Measurements from ENCODE around the gene CPLX3.
A peak's percentile ranks its signal among the peaks of the same experiment; 100 is the strongest.

The CPLX3 gene

GRCh38 chr15:74804935-74805334 is 21.5 kb upstream of the CPLX3 start:
- no peak for DNase-seq

GRCh38 chr15:74807282-74807681 is 19.1 kb upstream of the CPLX3 start:
- no peak for DNase-seq

GRCh38 chr15:74808078-74808839 is 18.2 kb upstream of the CPLX3 start:
- no peak for DNase-seq

GRCh38 chr15:74808840-74809229 is 17.6 kb upstream of the CPLX3 start:
- no peak for DNase-seq

- DNase-seq, result no peak
Measured at GRCh38 chr15:74809242-74809641, 17.2 kb upstream of the CPLX3 start.

GRCh38 chr15:74809956-74810355 is 16.5 kb upstream of the CPLX3 start:
- no peak for DNase-seq

- DNase-seq, result no peak
Measured at GRCh38 chr15:74812533-74812932, 13.9 kb upstream of the CPLX3 start, which contains the start of gene LMAN1L. TSS of gene LMAN1L (plus strand) at chr15:74812835. CDS start at chr15:74812855, 20 bp downstream.

- peak; percentile 43 for DNase-seq
Measured at GRCh38 chr15:74815121-74815934, 11.1 kb upstream of the CPLX3 start.

GRCh38 chr15:74815961-74816360 is 10.5 kb upstream of the CPLX3 start:
- no peak for DNase-seq

GRCh38 chr15:74816624-74817369 is 9.6 kb upstream of the CPLX3 start:
- no peak for DNase-seq

- peak; percentile 41 for DNase-seq
Measured at GRCh38 chr15:74817370-74817737, 9.1 kb upstream of the CPLX3 start.

- DNase-seq, result no peak
Measured at GRCh38 chr15:74820056-74820455, 6.4 kb upstream of the CPLX3 start.

- no peak for DNase-seq
Measured at GRCh38 chr15:74821091-74821789, 5.2 kb upstream of the CPLX3 start.

- DNase-seq, result no peak
Measured at GRCh38 chr15:74821790-74822158, 4.7 kb upstream of the CPLX3 start.

- no peak for DNase-seq
Measured at GRCh38 chr15:74822233-74822632, 4.2 kb upstream of the CPLX3 start.

- DNase-seq, result peak; percentile 54
Measured at GRCh38 chr15:74823324-74823723, 3.1 kb upstream of the CPLX3 start.

GRCh38 chr15:74824976-74825375 is 1.5 kb upstream of the CPLX3 start:
- no peak for DNase-seq

GRCh38 chr15:74825866-74826265 is 561 bp upstream of the CPLX3 start:
- no peak for DNase-seq

- no peak for DNase-seq
Measured at GRCh38 chr15:74826921-74827320, 494 bp downstream of the CPLX3 start.

GRCh38 chr15:74827614-74828013 is 1.2 kb downstream of the CPLX3 start:
- DNase-seq, result peak; percentile 18

- peak; percentile 47 for DNase-seq
Measured at GRCh38 chr15:74828835-74829234, 2.4 kb downstream of the CPLX3 start.

GRCh38 chr15:74829486-74829885 is 3.1 kb downstream of the CPLX3 start:
- no peak for DNase-seq

GRCh38 chr15:74829991-74830390 is 3.6 kb downstream of the CPLX3 start:
- no peak for DNase-seq

Data from DMS53 (cell line).